DOHH2 (cell line): ENCODE measurements around the gene MACROD2.

Experiments used
- CTCF ChIP-seq: fragments of 200-600 bp; sonication (generic); IDR thresholded peaks from one replicate; pipeline ENCODE4 v1.5.1; 2014; ENCODE audit warnings: antibody characterized with exemption, mild to moderate bottlenecking, low read depth, low read length; ENCODE audit not compliant: poor library complexity, severe bottlenecking
- EZH2phosphoT487 ChIP-seq: fragments of 200-600 bp; sonication (generic); IDR thresholded peaks from 2 replicates; pipeline ENCODE4 v1.6.1; 2017; ENCODE audit warnings: borderline replicate concordance, mild to moderate bottlenecking, antibody characterized with exemption, low read length, moderate library complexity, mixed read lengths

DNA sequence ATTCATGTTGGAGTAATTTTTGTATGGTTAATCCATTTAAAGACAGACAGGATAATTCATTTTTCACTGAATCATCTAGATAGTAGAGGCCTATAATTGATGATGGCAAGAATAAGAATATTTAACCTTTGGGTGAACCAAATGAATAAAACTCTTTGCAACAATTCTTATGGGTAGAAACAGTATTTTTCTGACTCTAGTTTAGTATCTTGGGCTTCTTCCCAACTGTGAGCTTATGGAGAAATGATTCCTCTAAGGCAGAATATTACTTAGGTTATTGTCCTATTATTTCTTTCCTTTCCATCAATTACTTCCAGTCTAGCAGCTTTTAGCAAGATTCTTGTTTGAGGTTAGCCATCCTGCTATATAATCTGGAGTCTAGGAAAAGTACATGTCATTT is 1077.0 kb downstream of the MACROD2 start:
- TF ChIP-seq CTCF (no peak), EZH2phosphoT487 (no peak)
